HG03558 (cell line): ENCODE results near the gene NGEF.

Source experiments
- ATAC-seq: cut with Tn5 transposase; IDR thresholded peaks from one replicate; pipeline ENCODE4 v1.9.1; 2021; ENCODE audit warnings: moderate number of reproducible peaks; ENCODE audit not compliant: unreplicated experiment; ENCODE audit errors: extremely low read depth

The NGEF gene

GRCh38 chr2:233002829-233003657 lies 10.0 kb downstream of the NGEF start:
- ATAC-seq, result no peak

GRCh38 chr2:233000886-233001750 lies 11.9 kb downstream of the NGEF start:
- ATAC-seq, result no peak

GRCh38 chr2:232999354-232999753 lies 13.7 kb downstream of the NGEF start:
- ATAC-seq, result no peak

- no peak for ATAC-seq
Observed at GRCh38 chr2:232998666-232998985, 14.4 kb downstream of the NGEF start.

GRCh38 chr2:232997749-232998665 lies 15.0 kb downstream of the NGEF start:
- no peak for ATAC-seq

GRCh38 chr2:232994446-232994845 lies 18.6 kb downstream of the NGEF start:
- no peak for ATAC-seq

- no peak for ATAC-seq
Observed at GRCh38 chr2:232993231-232993821, 19.7 kb downstream of the NGEF start.

GRCh38 chr2:232986155-232986554 lies 26.9 kb downstream of the NGEF start:
- ATAC-seq, result no peak

- no peak for ATAC-seq
Observed at GRCh38 chr2:232984451-232985207, 28.4 kb downstream of the NGEF start.

- no peak for ATAC-seq
Observed at GRCh38 chr2:232983669-232984140, 29.4 kb downstream of the NGEF start.

GRCh38 chr2:232982926-232983668 lies 30.0 kb downstream of the NGEF start:
- ATAC-seq, result no peak

- ATAC-seq, result no peak
Observed at GRCh38 chr2:232981767-232982360, 31.2 kb downstream of the NGEF start.

- no peak for ATAC-seq
Observed at GRCh38 chr2:232981356-232981755, 31.7 kb downstream of the NGEF start.

GRCh38 chr2:232980683-232981082 lies 32.4 kb downstream of the NGEF start:
- no peak for ATAC-seq

GRCh38 chr2:232979871-232980461 lies 33.1 kb downstream of the NGEF start:
- no peak for ATAC-seq

- no peak for ATAC-seq
Observed at GRCh38 chr2:232977438-232977971, 35.6 kb downstream of the NGEF start.

- no peak for ATAC-seq
Observed at GRCh38 chr2:232976666-232977437, 36.2 kb downstream of the NGEF start.
